IPS-NIHi11 (cell line): ENCODE measurements around the gene ARHGAP42.
"Not testable (repeated sequence)": the region's sequence is repeated elsewhere in the genome, so short reads cannot be mapped to it uniquely, and the experiment has no call there.

Experiments
- DNase-seq: peaks from one replicate; pipeline ENCODE4 v3.0.0; 2012; ENCODE audit warnings: mixed read lengths, low spot score

ARHGAP42 gene

DNA sequence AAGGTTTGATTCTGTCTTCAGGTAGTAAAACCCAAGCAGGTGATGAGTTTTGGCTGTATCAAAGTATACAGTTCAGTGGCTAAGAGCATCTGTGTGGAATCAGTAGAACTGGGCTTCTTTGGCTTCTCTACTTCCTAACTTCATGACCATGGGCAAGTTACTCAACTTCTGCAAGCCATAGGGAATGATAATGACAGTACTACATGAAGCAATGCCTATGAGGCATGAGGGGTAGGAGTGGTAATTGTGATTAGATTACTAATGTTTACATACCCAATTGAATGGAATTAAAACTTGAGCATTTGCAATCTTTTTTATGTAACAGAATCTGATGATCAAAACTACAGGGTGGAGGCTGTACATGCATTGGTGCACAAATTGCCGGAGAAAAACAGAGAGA is 278.3 kb downstream of the ARHGAP42 start:
- DNase-seq = no peak

DNA sequence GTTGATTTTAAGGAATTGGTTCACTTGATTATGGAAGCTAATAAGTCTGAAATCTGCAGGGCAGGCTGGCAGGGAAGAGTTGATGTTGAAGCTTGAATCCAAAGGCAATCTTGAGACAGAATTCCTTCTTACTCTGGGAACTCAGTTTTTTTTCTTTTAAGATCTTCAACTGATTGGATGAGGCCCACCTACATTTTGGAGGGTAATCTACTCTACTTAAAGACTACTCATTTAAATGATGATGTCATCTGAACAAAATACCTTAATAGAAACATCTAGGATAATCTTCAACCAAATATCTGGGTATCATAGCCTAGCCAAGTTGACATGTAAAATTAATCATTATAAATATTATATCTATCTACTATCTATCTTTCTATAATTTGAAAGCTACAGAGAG is 279.3 kb downstream of the ARHGAP42 start:
- DNase-seq = no peak

DNA sequence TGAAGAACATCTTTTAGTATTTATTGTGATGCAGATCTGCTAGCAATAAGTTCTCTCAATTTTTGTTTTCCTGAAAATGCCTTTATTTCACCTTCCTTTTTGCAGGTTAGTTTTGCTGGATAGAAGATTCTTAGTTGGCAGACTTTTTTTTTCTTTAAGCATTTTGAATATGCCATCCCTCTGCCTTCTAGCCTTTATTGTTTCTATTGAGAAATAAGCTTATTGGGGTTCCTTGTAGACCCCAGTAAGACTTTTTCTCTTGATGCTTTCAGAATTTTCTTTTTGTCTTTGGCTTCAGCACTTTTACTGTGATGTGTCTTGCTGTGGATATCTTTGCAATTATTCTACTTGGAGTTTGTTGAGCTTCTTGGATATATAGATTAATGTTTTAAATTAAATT is 281.9 kb downstream of the ARHGAP42 start:
- no peak for DNase-seq

DNA sequence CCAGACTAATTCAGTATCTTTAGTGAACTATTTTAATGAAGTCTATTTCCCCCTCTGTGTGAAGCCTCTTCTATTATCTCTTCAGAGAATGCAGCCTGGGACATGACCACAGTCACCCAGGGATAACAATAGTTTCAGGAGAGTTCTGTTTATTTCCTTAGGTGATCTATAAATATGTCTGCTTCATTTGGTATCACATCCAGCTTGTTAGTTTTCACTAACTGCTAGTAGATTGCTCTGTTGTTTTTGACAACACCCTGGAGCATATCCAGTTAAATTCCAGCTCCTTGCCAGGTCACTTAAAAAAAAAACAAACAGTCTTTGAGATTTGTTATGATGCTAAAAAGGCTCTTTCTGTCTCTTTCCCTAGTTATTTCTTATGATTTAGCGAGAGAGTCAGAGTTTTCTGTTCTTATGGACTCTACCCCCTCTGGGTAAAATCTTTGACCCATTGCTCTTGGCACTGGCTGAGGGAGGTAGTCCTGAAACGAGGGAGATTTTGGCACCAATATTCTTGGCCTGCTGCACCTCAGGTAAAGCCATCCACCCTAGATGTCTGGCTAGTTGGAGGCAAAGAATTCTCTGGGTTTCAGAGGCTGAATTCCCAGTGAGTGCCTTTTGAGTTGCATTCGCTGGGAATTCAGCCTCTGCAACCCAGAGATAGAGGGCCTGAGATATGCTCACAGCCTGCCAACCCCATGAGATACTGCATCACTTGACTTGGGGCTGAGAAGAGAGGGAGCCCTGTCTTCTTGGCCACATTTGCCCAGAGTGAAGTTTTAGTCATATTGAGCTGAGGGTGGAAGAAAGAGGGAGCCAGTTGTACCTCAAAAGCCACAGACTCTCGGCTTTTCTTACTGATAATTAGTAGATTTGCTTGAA is 283.4 kb downstream of the ARHGAP42 start:
- DNase-seq = no peak

DNA sequence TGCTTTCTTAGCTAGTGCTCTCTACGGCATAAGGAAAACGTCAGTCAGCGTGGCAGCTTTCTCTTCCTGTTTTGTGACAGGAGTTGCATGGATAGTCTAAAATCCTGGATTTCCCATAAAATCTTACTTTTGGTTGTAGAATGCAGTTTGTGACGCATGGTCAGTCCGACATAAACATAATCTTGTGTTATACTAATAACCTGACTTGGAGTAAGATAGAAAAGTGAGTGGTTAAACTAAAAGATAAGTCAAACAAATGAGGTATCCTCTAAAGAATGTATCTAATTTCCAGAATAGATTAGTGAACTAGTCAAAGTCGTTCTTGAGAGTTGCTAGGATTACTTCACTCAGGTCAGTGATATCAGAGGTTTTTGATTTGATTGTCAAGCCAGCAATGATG is 285.0 kb downstream of the ARHGAP42 start:
- DNase-seq = no peak

- DNase-seq = peak; percentile 31
These were observed 291.4 kb downstream of the ARHGAP42 start for GRCh38 chr11:100978442-100978841.

DNA sequence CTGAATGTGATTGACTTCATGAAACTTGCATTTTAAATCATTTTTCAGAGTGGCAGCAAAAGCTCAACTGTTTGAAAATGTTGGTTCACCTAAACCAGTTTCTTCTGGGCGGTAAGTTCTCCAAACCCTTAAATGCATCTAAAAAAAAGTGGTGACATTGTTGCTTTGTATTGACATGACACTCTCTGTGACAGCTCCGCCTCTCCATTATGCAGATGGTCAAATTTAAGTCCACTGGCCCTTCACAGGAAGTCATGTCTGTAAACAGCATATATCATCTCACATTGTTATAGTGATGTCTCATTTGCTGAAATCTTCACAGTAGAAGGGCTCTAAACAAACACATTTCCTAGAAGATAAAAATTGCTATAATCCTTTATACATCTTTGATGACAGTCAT is 291.9 kb downstream of the ARHGAP42 start:
- DNase-seq = no peak

- DNase-seq = no peak
These were observed 293.1 kb downstream of the ARHGAP42 start for GRCh38 chr11:100980156-100980555.

- DNase-seq = no peak
These were observed 294.2 kb downstream of the ARHGAP42 start for GRCh38 chr11:100981196-100981824.

DNA sequence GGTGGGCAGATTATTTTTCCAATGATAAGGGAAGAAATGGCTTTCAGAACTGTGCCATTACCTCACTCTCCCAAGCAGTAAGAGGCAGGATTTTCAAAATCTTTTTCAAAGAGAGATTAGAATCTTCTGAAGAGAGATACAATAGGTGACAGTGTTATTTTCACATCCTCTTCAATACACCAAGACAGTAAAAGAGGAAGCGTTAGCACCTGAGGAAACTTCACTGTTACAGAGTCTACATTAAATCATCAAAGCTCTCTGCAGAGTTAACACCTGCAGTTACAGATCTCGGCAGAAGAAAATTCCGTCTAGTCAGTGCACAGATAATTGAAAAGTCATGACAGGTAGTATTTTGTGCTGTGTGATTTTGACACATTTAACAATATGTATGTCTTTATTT is 297.6 kb downstream of the ARHGAP42 start:
- DNase-seq = no peak

DNA sequence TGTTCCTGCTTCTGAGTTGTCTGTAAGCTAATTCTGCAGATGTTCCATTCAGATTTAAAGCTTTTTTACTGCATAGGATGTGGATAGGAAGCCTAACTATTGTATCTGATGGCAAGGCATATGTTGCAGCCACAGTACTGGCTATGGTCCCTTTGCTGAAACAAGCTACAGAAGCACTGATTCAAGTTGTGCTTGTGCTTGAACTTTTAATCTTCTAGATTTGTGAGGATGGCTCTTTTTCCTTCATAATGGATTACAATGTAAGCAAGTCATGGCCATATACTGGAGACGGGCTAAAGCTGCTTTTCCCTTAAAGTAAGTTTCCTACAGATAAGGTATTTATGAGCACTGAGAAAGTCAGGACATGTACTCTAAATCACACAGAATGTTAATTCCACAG is 303.8 kb downstream of the ARHGAP42 start:
- DNase-seq = no peak

- no peak for DNase-seq
These were observed 304.5 kb downstream of the ARHGAP42 start for GRCh38 chr11:100991541-100991940.

DNA sequence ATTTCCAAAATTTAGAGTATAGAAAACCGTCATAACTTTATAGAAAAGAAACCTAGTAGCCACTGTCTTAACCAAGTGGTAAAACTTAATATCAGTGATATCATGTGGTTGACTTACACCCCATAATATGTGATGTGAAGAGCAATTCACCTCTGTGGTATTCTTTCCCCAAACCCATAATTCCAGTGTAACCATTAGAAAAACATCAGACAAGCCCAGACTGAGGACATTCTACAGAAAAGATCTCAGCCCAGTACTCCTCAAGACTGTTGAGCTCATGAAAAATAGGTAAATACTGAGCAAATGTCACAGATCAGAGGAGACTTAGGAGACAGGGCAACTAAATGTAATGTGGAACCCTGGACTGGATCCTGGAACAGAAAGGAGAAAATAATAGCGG is 307.9 kb downstream of the ARHGAP42 start:
- DNase-seq = no peak

DNA sequence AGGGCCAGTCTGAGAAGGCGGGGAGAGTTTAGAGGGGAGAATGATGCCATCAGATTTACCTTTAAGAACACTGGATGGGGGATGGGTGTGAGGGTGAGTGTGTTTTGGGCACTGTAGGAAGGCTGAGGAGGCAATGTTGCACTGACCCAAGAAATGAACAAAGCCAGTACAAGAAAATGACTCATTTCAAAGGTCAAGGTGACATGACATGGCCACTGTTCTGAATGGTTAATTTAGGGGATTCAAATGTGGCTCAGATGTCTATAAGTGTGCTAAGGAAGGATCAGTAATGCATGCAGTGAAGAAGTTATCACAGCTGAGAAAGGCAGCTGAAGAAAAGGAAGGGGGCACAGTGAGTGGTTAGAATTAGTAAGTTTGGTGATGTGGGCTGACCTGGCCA is 312.7 kb downstream of the ARHGAP42 start:
- no peak for DNase-seq

- no peak for DNase-seq
These were observed 316.4 kb downstream of the ARHGAP42 start for GRCh38 chr11:101003468-101003867.

DNA sequence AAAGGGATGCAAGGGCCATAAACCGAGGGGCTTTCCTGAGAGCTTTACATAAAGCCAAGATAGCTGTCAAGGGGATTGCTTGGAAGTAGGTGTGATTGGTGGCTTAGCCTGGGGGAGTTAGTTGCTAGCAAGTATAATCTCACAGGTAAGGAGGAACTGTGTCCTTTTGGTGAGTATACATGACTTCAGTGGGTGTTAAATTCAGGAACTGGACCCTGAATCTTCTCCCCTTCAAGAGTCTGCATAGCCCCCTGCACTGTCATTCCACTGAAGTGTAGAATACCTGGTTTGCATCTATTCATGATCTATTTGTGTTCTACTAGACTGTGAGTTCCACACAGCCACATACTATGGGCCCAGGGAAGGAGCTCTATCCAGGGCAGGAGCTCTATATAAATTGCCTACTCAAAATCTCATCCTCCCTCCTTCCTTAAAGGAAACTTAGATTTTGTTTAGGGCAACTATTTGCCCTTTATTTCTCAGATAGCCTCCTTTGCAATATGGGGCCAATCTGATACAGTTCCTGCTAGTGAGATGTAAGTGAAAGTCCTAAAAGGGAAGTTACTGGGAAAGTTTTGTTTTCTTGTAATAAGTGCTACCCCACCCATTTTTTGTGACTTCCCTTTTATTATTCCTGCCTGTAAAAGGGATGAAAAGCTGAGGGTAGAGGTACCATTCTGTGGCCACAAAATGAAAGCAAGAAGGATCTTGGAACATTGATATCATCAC is 322.0 kb downstream of the ARHGAP42 start:
- no peak for DNase-seq

DNA sequence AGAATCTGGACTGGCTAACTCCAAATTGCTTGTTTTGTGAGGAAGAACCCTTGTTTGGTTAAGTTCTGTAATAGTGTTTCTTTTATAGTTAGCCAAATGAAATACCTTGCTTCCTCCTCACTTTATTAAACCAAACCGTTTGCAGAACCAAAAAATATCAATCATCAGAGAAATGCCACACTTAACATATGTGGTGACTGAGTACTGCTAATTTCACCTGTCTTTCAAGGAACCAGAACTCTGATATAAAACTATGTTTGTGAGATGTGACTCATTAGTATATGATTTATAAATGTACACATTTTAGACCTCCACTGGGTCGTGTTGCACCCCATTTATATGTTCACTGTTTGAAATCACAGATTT is 322.6 kb downstream of the ARHGAP42 start:
- DNase-seq = no peak

DNA sequence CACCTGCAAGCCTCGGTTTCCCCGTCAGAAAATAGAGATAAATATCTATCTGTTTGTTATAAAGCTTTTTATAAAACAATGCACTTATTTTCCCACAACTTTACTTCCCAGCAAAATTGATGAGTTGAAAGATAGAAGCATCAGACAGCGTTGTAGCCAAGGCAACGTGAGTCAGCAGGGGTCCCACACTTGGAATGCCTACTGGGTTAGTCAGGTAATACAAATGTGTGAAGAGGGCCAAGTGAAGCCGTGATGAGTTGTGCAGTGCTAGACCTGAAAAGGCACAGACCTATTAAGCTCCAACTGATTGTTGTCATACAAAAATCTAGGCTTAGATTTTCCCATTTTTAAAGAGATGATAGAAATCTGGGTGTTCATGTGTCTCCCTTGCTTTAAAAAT is 323.8 kb downstream of the ARHGAP42 start:
- peak; percentile 33 for DNase-seq

- no peak for DNase-seq
These were observed 324.8 kb downstream of the ARHGAP42 start for GRCh38 chr11:101011881-101012280.

GRCh38 chr11:101013702-101014101 is 326.6 kb downstream of the ARHGAP42 start:
- not testable (repeated sequence) for DNase-seq

GRCh38 chr11:101014600-101015285 is 327.7 kb downstream of the ARHGAP42 start:
- no peak for DNase-seq

- no peak for DNase-seq
These were observed 332.8 kb downstream of the ARHGAP42 start for GRCh38 chr11:101019870-101020269.
